Choroid plexus epithelial cell (primary cell): ENCODE data around the gene RTF2.

Experiments used
- DNase-seq: peaks from one replicate; pipeline ENCODE4 v3.0.0-alpha.2; 2010; ENCODE audit warnings: low read depth
- H3K4me3 ChIP-seq: 2 replicates; pipeline ENCODE4 v1.5.1; 2011; ENCODE audit warnings: low read depth, mild to moderate bottlenecking, control low read depth, low read length, moderate library complexity
- TF ChIP-seq, protein P1 (sequence below): conservative IDR thresholded peaks from 2 replicates; pipeline ENCODE4 v1.5.1; 2011; ENCODE audit warnings: low read depth, mild to moderate bottlenecking, control low read depth, inconsistent platforms, low read length, moderate library complexity

Gene RTF2, protein sequence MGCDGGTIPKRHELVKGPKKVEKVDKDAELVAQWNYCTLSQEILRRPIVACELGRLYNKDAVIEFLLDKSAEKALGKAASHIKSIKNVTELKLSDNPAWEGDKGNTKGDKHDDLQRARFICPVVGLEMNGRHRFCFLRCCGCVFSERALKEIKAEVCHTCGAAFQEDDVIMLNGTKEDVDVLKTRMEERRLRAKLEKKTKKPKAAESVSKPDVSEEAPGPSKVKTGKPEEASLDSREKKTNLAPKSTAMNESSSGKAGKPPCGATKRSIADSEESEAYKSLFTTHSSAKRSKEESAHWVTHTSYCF

GRCh38 chr20:56468316-56469076, at the start of gene RTF2:
Gene RTF2 (plus strand): TSS chr20:56468627. CDS start chr20:56468698, 71 bp downstream.
- peak; percentile 95 for DNase-seq
- TF ChIP-seq, protein P1, sequence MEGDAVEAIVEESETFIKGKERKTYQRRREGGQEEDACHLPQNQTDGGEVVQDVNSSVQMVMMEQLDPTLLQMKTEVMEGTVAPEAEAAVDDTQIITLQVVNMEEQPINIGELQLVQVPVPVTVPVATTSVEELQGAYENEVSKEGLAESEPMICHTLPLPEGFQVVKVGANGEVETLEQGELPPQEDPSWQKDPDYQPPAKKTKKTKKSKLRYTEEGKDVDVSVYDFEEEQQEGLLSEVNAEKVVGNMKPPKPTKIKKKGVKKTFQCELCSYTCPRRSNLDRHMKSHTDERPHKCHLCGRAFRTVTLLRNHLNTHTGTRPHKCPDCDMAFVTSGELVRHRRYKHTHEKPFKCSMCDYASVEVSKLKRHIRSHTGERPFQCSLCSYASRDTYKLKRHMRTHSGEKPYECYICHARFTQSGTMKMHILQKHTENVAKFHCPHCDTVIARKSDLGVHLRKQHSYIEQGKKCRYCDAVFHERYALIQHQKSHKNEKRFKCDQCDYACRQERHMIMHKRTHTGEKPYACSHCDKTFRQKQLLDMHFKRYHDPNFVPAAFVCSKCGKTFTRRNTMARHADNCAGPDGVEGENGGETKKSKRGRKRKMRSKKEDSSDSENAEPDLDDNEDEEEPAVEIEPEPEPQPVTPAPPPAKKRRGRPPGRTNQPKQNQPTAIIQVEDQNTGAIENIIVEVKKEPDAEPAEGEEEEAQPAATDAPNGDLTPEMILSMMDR, result no peak

GRCh38 chr20:56420028-56420427, 48.4 kb upstream of the RTF2 start:
- TF ChIP-seq, protein P1, result no peak
- no peak for DNase-seq
- H3K4me3 ChIP-seq, result no peak overlapping the region

More at GRCh38 chr20:56468316-56469076, at the start of gene RTF2:
- H3K4me3 ChIP-seq, result peak within 1 kb of the TSS; percentile 98

- no peak for DNase-seq
- TF ChIP-seq, protein P1, result no peak
- no peak overlapping the region for H3K4me3 ChIP-seq
Observed at GRCh38 chr20:56420940-56421688, 47.3 kb upstream of the RTF2 start.

GRCh38 chr20:56422076-56422823, 46.2 kb upstream of the RTF2 start:
- peak; percentile 85 for DNase-seq
- TF ChIP-seq, protein P1, result peak; percentile 32
- H3K4me3 ChIP-seq, result no peak overlapping the region

GRCh38 chr20:56422824-56423189, 45.6 kb upstream of the RTF2 start:
- H3K4me3 ChIP-seq, result no peak overlapping the region

DNA sequence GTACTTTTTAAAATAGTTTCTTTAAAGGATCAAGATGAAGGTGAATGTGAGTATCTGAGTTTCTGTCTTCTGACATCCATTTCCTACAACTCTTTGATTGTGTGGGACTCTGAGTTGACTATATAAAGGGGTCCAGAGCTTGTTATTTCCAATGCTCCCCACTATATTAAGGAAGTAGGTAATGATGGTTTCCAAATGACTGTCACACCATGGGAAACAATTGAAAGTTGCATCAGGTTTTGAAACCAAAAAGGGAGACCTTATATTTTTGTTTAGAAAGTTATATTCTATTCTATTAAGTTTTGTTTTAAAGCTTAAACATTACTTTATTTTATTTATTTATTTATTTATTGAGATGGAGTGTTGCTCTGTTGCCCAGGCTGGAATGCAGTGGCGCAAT, 45.2 kb upstream of the RTF2 start:
- TF ChIP-seq, protein P1, result no peak
- no peak overlapping the region for H3K4me3 ChIP-seq
- DNase-seq, result no peak

More at GRCh38 chr20:56422824-56423189, 45.6 kb upstream of the RTF2 start:
- DNase-seq, result no peak
- TF ChIP-seq, protein P1, result no peak
